NCI-H748 treated with DMSO at 0.1 percent for 48 hours (cell line): Measurements from ENCODE around the gene MT1M.
"Not testable (repeated sequence)": the region's sequence is repeated elsewhere in the genome, so short reads cannot be mapped to it uniquely, and the experiment has no call there.

Experiments
- DNase-seq: peaks from one replicate; lab custom pipeline; 2025; lab: John Stamatoyannopoulos, UW

MT1M gene

DNA sequence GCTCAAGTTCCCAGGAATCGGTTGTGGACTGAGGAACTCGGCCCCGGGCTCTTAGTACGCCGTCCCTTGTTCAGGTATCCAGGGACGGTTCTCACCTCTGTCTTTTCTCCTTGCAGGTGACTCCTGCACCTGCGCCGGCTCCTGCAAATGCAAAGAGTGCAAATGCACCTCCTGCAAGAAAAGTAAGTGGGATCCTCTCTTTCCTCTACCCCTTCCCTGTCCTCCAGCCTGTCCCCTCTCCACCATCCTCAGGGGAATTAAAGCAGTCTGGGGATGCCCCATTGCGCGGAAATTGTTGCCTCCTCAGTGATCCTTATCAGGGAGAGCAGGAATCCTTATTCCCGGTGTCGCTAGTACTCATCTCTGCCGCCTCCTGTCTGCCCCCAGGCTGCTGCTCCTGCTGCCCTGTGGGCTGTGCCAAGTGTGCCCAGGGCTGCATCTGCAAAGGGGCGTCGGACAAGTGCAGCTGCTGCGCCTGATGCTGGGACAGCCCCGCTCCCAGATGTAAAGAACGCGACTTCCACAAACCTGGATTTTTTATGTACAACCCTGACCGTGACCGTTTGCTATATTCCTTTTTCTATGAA is 23.5 kb upstream of the MT1M start:
- no peak for DNase-seq

DNA sequence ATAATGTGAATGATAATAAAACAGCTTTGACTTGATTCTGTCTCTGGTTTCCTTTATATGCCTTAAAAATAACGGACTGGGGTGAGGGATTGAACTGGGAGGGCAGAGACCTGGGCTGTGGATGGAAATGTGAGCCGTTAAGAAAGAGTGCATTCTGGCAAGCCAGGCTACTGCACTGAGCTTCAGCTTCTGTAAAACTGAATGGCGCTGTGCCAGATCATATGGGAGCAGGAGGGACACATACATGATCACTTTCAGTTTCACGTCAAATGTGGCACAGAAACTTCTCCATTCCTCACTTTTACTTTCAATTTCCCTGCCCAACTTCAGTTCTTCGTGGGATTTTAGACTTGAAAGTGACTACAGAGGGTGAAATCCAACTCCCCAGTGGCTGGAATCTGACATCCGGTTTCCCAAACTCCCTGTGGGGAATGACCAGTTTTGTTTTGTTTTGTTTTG is 23.0 kb upstream of the MT1M start:
- DNase-seq = peak; percentile 32

DNA sequence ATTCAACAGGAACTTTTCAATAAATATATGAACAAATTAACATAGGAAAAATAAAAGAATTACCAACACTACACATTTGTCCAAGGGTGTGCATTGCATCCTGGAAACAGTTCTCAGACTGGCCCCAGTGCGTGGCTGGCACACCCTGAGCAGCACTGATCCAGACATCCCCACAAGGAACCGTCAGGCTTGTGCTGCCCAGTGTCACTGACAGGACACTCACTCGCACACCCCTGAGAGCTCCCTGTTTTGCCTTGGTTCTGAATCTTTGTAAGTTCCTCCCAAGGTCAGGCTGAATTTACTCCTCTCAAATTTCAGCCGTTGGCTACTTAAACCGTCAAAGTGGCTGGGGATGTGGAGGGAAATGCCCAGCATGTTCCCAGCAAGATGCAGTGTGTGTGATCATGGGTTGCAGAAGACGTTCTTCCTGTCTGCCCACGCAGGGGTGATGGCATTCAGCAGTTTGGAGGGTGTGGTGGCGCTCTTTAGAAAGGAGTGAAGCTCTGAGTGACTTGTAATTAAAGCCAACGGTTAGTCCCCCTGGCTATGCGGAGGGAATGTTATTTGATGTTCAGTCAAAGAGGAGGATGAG is 22.3 kb upstream of the MT1M start:
- DNase-seq = peak; percentile 4

DNA sequence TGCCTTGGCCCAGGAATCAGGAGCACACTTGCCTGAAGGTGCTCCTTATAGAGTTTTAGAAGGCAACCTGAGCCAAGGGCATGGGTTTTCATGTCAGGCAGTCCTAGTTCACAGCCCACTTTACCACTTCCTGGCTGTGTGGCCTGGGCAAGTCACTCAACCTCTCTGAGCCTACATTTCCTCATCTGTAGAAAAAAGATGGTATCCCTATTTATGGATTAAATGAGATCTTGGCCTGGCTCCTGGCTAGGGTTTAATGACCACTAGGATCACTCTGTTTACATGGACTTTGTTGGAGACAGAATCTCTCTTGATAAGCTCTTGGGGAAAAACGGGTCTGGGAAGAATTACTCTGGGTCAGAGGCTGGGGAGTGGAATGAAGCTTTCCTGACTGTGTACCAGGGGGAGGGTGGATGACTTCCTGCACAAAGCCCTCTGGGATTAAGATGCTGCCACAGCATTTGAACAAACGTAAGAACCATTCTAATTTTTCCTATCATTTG is 21.8 kb upstream of the MT1M start:
- DNase-seq = no peak

DNA sequence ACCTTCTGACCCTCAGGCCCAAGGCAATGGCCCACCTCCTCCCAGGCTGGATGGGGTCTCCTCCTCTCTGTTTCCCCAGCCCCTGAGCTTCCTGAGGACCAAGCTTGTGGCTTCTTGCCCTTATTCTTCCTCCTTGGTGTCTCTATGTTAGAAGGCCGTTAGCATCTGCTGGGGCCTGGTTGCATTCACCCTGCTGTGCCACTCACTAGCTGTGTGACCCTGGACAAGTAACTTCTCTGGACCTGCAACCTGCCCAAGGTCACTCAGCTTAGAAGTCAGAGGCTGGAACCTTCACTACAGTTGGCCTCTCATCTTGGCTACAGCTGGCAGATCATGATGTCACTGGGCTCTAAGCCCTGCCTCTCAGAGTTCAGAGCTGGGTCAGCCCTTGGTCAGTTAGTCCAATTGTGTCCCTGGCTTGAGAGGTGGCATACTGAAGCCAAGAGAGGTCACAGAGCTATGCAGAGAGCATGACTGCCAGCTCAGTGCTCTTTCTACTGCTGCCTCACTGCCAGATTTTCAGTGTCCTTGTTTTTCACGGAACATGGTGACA is 21.1 kb upstream of the MT1M start:
- DNase-seq = no peak

DNA sequence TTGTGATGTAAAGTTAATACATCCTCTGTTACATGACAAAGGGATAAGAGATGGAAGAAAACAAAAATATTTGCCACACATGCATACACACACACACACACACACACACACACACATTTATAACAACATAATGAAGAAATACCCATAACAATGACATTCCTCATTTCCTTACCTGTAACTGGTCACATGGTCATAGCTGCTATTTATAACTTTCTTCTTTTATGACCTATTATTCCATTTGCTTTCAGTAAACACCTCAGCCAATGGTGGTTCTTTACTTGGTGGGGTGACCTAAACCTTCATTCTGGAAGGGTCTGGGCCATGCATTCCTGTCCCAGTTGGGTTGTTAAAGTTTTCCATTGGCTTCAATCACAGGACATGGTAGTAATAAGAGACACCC is 18.8 kb upstream of the MT1M start:
- no peak for DNase-seq

DNA sequence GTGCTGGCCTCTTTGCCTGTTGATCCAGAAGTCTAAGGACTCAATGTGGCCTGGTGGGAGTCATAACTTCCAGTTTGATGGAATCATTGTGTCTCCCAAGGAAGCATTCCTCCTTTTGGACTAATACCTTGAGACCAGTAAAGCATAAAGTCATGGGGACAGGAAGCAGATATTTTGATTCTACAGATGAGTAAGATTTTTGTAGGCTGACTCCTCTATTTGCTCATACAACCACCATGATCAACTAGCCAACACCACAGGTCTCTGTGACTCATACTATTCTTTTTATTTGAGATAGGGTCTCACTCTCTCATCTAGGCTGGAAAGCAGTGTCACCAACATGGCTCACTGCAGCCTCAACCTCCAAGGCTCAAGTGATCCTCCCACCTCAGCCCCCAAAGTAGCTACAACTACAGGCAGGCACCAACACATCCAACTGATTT is 17.9 kb upstream of the MT1M start:
- DNase-seq = no peak

DNA sequence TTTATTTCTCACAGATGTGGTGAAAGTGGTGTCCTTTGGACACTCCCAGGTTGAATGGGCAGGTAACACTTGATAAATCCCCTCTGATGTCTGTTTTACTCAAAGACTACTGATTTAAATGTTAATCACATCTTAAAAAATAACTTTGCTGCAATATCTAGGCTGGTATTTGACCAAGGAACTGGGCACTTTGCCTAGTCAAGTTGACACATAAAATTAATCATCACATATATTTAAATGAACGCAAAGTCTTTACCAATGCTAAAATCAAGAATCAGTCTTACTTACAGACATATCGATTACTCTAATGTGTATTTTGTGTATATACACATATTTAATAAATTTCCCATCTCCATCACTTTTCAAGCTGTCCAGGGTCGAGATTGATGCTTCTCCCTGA is 17.1 kb upstream of the MT1M start:
- DNase-seq = no peak

DNA sequence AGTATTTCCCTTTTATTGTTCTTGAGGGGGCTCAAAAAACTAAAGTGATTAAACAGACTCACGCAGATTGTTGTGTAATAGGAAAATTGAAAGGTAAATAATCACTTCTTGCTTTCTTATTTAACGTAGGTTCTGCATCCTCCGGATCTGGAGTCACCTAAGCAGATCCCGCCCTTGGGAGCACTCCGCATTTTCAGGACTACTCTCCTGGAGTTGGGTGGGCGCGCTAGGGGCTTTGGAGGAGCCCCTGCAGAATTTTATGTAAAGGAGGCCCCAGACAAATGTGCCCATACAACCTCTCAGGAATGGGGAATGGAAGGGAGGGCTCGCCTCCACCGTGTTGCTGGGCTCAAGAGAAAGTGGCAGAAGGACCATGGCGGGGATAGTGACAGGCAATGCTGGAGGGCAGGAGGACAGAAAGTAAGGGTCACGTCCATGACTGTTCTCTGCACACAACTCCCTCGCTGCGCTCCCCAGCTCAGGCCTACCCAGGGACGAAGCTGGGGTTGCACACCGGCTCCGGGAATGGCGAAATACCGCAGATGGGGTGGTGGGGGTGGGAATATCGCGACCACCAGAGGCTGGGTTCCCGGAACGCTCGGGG is 15.7 kb upstream of the MT1M start:
- no peak for DNase-seq

DNA sequence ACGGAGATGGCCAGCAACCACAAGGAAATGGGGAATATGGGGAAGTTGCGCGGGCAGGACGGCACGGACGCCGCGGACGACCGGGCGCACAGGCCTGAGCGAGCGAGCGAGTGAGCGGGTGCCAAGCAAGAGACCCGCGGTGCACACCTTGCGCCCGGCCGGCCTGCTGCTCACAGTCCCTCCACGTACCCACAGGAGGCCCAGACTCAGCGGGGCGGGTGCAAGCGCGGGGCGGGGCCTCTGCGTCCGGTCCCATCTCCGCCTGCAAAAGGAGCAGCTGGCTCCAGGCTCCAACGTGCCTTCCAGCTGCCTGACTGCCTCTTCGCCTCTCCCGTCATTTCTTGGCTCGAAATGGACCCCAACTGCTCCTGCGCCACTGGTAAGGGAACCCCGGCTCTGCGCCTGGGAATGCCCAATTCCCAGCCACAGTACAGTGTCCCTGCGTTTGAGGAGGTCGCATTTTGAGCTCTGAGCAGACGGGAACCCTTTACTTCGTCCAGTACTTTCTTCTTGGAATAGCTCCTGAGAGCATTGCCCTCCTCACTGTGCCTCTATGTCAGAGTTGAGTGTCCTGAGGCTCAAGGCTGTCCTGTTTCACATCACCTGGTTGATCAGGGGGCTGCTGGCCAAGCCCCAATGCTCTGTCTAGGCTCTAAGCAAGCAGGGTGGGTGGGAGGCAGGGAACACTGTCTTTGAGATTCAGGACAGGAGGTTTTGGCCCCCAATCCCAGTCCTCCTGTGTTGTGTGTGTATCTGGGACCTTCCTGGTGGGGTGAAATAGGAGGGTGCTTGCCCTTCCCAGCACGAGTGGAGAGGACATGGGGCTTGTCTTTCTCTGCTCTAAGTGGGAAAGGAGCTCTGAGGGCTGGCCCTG is 15.0 kb upstream of the MT1M start:
- DNase-seq = no peak

DNA sequence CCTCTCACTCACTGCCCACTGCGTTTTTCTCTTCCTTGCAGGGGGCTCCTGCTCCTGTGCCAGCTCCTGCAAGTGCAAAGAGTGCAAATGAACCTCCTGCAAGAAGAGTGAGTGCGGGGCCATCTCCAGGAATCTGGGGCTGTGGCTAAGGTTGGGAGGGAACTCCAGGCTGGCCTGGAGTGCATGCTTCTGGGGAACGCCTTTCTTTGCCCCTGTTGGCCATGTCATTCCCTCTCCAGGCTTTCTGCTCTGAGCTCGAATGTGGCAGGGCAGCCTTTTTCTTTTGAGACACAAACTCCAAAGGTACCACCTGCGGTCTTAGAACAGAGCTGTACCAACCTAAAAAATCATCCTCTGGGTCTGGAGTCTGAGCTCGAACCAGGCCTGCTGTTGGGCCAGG is 14.3 kb upstream of the MT1M start:
- DNase-seq = no peak

DNA sequence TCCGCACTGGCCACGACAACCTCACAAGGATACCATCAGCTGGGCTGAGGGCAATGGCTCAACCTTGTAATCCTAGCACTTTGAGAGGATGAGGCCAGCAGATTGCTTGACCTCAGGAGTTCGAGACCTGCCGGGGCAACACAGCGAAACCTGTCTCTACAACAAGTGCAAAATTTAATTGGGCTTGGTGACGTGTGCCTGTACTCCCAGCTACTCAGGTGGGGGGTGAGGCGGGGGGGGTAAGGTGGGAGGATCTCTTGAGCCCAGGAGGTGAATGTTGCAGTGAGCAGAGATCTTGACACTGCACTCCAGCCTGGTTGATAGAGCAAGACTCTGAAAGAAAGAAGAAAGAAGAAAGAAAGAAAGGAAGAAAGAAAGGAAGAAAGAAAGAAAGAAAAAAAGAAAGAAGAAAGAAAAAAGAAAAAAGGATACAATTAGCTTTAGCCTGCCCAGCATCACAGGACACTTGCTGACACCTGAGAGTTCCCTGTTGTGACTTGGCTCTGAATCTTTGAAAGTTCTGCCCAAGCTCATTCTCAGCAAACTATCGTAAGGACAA is 12.0 kb upstream of the MT1M start:
- DNase-seq = no peak

DNA sequence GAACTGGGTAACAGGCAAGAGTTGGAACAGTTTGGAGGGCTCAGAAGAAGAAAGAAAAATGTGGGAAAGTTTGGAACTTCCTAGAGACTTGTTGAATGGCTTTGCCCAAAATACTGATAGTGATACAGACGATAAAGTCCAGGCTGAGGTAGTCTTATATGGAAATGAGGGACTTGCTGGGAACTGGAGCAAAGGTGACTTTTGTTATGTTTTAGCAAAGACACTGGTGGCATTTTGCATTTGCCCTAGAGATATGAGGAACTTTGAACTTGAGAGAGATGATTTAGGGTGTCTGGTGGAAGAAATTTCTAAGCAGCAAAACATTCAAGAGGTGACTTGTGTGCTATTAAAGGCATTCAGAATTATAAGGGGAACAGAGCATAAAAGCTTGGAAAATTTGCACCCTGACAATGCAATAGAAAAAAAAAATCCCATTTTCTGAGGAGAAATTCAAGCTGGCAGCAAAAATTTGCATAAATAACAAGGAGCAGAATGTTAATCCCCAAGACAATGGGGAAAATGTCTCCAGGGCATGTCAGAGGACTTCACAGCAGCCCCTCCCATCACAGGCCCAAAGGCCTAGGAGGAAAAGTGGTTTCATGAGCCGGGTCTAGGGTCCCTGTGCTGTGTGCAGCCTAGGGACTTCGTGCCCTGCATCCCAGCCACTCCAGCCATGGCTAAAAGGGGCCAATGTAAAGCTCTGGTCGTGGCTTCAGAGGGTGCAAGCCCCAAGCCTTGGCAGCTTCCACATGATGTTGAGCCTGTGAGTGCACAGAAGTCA is 10.6 kb upstream of the MT1M start:
- DNase-seq = not testable (repeated sequence)

DNA sequence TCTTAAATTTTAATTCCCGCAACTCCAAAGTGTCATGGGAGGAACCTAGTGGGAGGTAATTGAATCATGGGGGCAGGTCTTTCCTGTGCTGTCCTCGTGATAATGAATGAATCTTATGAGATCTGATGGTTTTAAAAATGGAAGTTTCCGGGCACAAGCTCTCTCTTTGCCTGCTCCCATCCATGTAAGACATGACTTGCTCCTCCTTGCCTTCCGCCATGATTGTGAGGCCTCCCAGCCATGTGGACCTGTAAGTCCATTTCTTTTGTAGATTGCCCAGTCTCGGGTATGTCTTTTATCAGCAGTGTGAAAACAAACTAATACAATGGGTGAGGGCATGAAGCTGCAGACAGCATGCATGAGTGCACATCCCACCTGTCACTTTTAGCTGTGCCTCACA is 9.3 kb upstream of the MT1M start:
- not testable (repeated sequence) for DNase-seq

DNA sequence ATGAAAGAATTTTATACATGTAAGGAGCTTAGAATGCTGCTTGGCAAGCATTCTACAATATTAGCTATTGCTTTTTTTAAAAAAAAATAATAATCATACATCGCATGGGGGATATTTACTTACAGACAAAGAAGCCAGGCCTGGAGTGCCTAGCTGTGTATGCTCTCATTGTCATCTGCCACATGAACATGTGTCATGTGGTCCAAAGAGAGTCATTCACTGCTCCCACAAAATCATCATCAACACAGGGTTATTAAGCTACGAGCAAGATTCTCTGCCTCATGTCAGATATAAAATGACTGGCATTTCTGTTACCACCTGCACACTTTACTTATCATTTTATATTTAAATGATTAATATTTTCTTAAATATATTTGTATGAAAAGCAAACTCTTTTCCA is 8.8 kb upstream of the MT1M start:
- DNase-seq = no peak

DNA sequence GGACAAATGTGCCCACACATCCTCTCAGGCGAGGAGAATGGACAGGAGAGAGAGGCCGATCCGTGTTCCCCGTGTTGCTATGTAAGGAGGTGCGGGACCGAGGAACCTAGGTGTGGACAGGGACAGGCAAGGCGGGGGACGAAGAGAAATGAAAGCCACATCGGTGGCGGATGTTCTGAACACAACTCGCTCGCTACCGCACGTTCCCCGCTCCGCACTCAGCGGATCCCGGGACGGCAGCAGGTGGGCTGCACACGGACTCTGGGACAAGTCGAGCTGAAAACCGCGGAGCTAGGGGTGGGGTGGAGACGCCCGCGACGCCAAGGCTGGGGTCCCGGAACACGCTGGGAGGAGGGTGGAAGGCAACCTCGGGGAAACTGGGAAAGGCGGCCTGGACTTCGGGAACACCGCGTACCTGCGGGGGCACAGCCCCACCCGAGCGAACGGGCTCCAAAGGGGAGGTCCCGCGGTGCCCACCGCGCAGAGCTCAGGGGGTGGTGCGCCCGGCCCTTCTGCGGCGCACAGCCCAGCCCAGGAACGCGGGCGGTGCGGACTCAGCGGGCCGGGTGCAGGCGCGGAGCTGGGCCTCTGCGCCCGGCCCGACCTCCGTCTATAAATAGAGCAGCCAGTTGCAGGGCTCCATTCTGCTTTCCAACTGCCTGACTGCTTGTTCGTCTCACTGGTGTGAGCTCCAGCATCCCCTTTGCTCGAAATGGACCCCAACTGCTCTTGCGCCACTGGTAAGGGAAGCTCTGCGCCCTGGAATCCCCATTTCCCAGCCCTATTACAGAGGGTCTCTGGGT is 7.1 kb upstream of the MT1M start, which contains the start of gene MT1E:
Gene MT1E, plus strand, starts transcription at position 642 of the 803 bp plus-strand sequence. Its CDS starts 71 bp downstream, at position 713.
- DNase-seq = no peak

DNA sequence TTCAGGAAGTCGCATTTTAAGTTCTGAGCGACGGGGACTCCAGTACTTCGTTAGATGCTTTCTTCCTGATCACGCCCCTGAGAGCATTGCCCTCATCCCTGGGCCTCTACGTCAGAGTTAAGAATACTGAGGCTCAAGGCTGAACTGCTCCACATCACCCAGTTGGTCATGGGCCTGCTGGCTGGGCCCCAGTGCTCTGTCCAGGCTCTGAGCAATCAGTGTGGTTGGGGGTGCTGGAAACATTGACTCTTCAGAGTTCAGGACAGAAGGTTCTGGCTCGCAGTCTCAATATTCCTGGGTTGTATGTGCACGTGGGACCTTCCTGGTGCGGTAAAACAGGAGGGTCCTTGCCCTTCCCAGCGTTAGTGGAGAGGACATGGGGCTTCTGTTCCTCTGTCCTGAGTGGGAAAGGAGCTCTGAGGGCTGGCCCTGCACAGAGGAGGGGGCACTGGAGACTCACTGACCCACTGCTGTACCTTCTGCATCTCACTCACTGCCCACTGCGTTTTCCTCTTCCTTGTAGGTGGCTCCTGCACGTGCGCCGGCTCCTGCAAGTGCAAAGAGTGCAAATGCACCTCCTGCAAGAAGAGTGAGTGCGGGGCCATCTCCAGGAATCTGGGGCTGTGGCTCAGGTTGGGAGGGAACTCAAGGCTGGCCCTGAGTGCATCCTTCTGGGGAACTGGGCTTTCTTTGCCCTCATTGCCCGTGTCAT is 6.4 kb upstream of the MT1M start:
- DNase-seq = no peak

DNA sequence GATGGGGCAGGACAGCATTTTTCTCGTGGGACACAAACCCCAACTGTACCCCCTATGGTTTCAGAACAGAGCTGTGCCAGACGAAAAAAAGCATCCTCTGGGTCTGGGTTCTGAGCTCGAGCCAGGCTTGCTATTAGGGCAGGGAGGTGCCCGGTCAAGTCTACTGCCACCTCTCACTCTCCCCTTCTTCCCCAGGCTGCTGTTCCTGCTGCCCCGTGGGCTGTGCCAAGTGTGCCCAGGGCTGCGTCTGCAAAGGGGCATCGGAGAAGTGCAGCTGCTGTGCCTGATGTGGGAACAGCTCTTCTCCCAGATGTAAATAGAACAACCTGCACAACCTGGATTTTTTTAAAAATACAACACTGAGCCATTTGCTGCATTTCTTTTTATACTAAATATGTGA is 5.8 kb upstream of the MT1M start:
- no peak for DNase-seq
